ENCODE results near the gene TCF12. TPM values are rescaled to one million over a fixed set of nuclear protein-coding genes. Genes with fewer than 3 reads are reported as not detected.

Gene TCF12
- total RNA-seq, 1 donor from 2014 or later: 123 TPM

DNA sequence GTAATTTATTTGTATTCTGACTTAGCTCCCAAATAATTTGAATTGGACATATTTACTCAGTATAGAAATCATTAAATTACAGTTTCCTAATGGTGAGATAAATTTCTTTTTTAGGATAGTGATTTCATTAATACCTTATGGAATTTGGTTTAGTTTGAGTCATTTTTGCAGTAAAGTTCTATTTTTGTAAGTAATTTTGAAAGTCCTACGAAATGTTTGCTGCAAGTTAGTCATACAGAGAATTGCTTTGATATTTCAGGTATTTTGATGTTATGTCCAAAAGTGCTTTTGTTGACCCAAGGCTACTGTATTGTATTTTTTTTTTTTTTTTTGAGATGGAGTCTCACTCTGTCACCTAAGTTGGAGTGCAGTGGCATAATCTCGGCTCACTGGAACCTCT lies 41.7 kb downstream of the TCF12 start:
- H3K9me3 Mint-ChIP-seq (ENCODE audit: unreplicated experiment): no peaks in the 10 kb centered on the region
- no peak overlapping the region for H3K4me3 Mint-ChIP-seq (ENCODE audit: unreplicated experiment)
- TF ChIP-seq, protein P1, sequence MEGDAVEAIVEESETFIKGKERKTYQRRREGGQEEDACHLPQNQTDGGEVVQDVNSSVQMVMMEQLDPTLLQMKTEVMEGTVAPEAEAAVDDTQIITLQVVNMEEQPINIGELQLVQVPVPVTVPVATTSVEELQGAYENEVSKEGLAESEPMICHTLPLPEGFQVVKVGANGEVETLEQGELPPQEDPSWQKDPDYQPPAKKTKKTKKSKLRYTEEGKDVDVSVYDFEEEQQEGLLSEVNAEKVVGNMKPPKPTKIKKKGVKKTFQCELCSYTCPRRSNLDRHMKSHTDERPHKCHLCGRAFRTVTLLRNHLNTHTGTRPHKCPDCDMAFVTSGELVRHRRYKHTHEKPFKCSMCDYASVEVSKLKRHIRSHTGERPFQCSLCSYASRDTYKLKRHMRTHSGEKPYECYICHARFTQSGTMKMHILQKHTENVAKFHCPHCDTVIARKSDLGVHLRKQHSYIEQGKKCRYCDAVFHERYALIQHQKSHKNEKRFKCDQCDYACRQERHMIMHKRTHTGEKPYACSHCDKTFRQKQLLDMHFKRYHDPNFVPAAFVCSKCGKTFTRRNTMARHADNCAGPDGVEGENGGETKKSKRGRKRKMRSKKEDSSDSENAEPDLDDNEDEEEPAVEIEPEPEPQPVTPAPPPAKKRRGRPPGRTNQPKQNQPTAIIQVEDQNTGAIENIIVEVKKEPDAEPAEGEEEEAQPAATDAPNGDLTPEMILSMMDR (IDR thresholded peaks at IDR 0.05; ENCODE audit: unreplicated experiment): no peak
- H3K36me3 Mint-ChIP-seq (ENCODE audit: low read depth, unreplicated experiment): peaks cover 5% of the 10 kb centered on the region
- DNase-seq (ENCODE audit: low spot score): no peak
- H3K27me3 Mint-ChIP-seq (ENCODE audit: unreplicated experiment): no peaks in the 10 kb centered on the region
- no peak overlapping the region for H3K27ac Mint-ChIP-seq (ENCODE audit: unreplicated experiment)
- H3K4me1 Mint-ChIP-seq (ENCODE audit: unreplicated experiment): peaks cover 24% of the 10 kb centered on the region

DNA sequence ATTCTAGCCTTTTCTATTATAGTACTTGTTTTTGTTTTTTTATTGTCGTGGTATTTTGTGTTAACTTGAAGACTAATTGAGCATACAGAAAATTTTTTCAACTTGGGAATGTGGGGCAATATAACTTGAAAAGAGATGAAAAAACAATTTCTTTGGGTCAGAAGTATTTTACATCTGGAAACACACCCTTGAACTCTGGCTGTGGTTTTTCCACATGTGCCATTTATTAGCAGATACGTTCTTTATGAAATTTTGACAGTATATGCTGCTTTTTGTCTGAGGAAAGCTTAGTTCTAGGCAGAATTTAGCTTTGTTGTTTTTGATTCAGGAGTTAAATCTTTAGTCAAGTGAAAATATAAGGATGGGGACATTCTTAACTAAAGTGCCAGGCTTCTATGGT lies 44.7 kb downstream of the TCF12 start:
- Mint-ChIP-seq H3K27me3 (ENCODE audit: unreplicated experiment) (no peaks in the 10 kb centered on the region), H3K4me3 (ENCODE audit: unreplicated experiment) (no peak overlapping the region), H3K9me3 (ENCODE audit: unreplicated experiment) (no peaks in the 10 kb centered on the region), H3K36me3 (ENCODE audit: low read depth, unreplicated experiment) (no peaks in the 10 kb centered on the region), H3K27ac (ENCODE audit: unreplicated experiment) (no peak overlapping the region), H3K4me1 (ENCODE audit: unreplicated experiment) (peaks cover 19% of the 10 kb centered on the region)
- DNase-seq (ENCODE audit: low spot score): no peak
- TF ChIP-seq, protein P1 (IDR thresholded peaks at IDR 0.05; ENCODE audit: unreplicated experiment): no peak

DNA sequence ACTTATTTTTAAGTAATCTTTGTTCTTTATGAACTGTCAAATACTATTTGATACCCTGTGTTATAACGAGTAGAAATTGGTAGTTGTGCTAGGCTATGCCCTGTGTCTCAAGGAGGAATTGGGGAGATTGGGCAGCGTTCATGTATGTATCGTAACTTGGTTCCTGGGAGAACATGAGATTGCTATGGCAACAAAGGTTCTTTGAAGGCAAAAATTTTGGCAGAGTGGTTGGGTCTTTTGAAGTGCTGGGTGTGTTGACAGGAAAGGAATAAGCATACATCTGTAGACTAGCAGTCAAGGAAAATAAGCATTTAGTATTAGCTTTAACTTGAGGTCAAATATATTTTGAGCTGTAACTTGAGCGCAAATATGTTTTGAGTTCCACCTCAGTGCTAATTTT lies 45.3 kb downstream of the TCF12 start:
- Mint-ChIP-seq H3K9me3 (ENCODE audit: unreplicated experiment) (no peaks in the 10 kb centered on the region), H3K4me3 (ENCODE audit: unreplicated experiment) (no peak overlapping the region), H3K27ac (ENCODE audit: unreplicated experiment) (peak overlapping the region; percentile 7), H3K27me3 (ENCODE audit: unreplicated experiment) (no peaks in the 10 kb centered on the region), H3K36me3 (ENCODE audit: low read depth, unreplicated experiment) (no peaks in the 10 kb centered on the region), H3K4me1 (ENCODE audit: unreplicated experiment) (peaks cover 18% of the 10 kb centered on the region)
- DNase-seq (ENCODE audit: low spot score): no peak
- TF ChIP-seq, protein P1 (IDR thresholded peaks at IDR 0.05; ENCODE audit: unreplicated experiment): no peak

DNA sequence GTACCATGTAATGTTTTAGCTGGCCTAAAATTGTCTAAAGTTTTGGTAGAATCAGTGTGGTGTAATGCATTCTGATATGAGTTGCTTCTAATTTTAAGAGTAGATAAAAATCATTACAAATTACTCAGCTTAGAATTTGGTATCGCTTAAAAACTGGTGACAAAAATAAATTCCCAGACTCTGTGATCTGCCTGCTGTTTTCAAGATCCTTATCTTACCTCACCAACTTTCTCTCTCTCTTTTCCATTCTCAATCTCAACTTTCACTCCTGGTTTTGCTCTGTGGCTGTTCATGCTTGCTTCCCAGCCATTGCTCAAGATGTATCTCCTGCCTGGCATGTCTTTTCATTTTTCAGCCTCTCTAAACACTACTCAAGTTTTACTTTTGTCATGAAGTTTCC lies 45.7 kb downstream of the TCF12 start:
- TF ChIP-seq, protein P1 (IDR thresholded peaks at IDR 0.05; ENCODE audit: unreplicated experiment): no peak
- Mint-ChIP-seq H3K4me1 (ENCODE audit: unreplicated experiment) (peaks cover 22% of the 10 kb centered on the region), H3K36me3 (ENCODE audit: low read depth, unreplicated experiment) (no peaks in the 10 kb centered on the region), H3K9me3 (ENCODE audit: unreplicated experiment) (no peaks in the 10 kb centered on the region), H3K27ac (ENCODE audit: unreplicated experiment) (no peak overlapping the region), H3K4me3 (ENCODE audit: unreplicated experiment) (no peak overlapping the region), H3K27me3 (ENCODE audit: unreplicated experiment) (no peaks in the 10 kb centered on the region)
- DNase-seq (ENCODE audit: low spot score): no peak

DNA sequence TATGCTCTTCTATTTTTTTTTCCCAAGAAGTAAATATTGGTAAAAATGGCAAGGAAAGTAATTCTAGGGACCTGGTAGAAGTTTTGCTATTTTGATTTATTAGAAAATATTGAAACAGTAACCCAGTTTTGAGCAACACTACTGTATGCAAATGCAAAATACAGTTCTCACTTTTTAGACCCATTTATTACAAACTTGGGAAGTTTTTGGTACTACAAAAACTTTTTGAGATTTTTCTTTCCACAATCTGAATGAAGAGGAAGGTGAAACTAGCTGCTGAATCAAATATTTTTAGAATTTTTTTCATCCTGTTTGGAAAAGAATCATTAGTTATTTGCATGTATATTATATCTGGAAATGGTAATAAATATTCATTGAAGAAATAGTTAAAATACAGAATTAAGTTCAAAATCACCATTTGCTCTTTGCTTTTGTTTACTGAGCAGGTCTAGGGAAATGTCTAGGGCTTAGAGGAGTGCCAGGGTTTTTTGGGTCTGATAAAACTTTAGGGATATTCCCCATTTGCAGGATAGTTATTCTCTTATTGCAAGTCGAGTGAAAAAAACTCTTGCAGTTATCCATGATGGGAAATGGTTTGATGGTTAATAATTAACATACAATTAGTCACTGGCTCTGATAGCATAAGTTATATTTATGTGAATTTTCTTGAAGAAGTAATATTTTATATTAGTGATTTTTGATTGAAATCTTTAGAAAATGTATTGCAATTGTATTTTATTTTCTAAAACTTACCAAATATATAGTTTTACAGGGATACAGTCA lies 47.0 kb downstream of the TCF12 start:
- no peaks in the 10 kb centered on the region for H3K9me3 Mint-ChIP-seq (ENCODE audit: unreplicated experiment)
- DNase-seq (ENCODE audit: low spot score): no peak
- H3K27ac Mint-ChIP-seq (ENCODE audit: unreplicated experiment): no peak overlapping the region
- TF ChIP-seq, protein P1 (IDR thresholded peaks at IDR 0.05; ENCODE audit: unreplicated experiment): no peak
- H3K36me3 Mint-ChIP-seq (ENCODE audit: low read depth, unreplicated experiment): no peaks in the 10 kb centered on the region
- H3K4me3 Mint-ChIP-seq (ENCODE audit: unreplicated experiment): no peak overlapping the region
- no peaks in the 10 kb centered on the region for H3K27me3 Mint-ChIP-seq (ENCODE audit: unreplicated experiment)
- H3K4me1 Mint-ChIP-seq (ENCODE audit: unreplicated experiment): peaks cover 22% of the 10 kb centered on the region
